HepG2 (cell line): ENCODE data around the gene SLC22A7. TPM values are rescaled to one million over a fixed set of nuclear protein-coding genes. Genes with fewer than 3 reads are reported as not detected.
A peak's percentile ranks its signal among the peaks of the same experiment; 100 is the strongest.

Experiments used
- ASH2L ChIP-seq: fragments of 300-600, 200-600 bp; sonication (generic); IDR thresholded peaks from 2 replicates; pipeline ENCODE4 v1.7.0; 2017; ENCODE audit warnings: low read depth, mild to moderate bottlenecking, moderate library complexity, mixed read lengths, low read length; ENCODE audit not compliant: insufficient read length
- DR1 ChIP-seq: sonication (generic); formaldehyde crosslinking; IDR thresholded peaks from 2 replicates; pipeline ENCODE4 v1.8.0; 2021; ENCODE audit warnings: mild to moderate bottlenecking, missing genetic modification reagents, inconsistent platforms
- FOXP1 ChIP-seq, 2 experiments: fragments of 450-650 bp in 1 of 2; IDR thresholded peaks; 2 replicates each; pipeline ENCODE4 v1.6.1; 2017 to 2018; ENCODE audit warnings: antibody characterized with exemption in 1 of 2
- HIVEP1 ChIP-seq: sonication (generic); formaldehyde crosslinking; IDR thresholded peaks from 2 replicates; pipeline ENCODE4 v1.4.0; 2020; ENCODE audit warnings: mild to moderate bottlenecking, missing genetic modification reagents
- HNRNPUL1 ChIP-seq: fragments of 200-400 bp; formaldehyde crosslinking; IDR thresholded peaks from 2 replicates; pipeline ENCODE4 v1.6.1; 2017; ENCODE audit warnings: low read depth, mild to moderate bottlenecking, low read length, moderate library complexity
- RAD21 ChIP-seq: fragments of 450-650 bp; formaldehyde crosslinking; IDR thresholded peaks from 2 replicates; pipeline ENCODE4 v1.5.0; 2020; ENCODE audit warnings: mild to moderate bottlenecking
- RFX5 ChIP-seq: IDR thresholded peaks from 2 replicates; pipeline ENCODE4 v1.6.1; 2011; ENCODE audit warnings: low read depth, low read length, improper control_type of control experiment
- RORA ChIP-seq: sonication (generic); formaldehyde crosslinking; IDR thresholded peaks from 2 replicates; pipeline ENCODE4 v1.5.0; 2020; ENCODE audit warnings: mild to moderate bottlenecking, missing genetic modification reagents, moderate library complexity
- SMARCC2 ChIP-seq: fragments of 450-650 bp; IDR thresholded peaks from 2 replicates; pipeline ENCODE4 v1.6.1; 2017; ENCODE audit warnings: antibody characterized with exemption, mild to moderate bottlenecking
- SOX6 ChIP-seq, 2 experiments: fragments of 450-650 bp in 1 of 2; sonication (generic) in 1 of 2; formaldehyde crosslinking in 1 of 2; IDR thresholded peaks; 2 replicates each; pipeline versions ENCODE4 v1.4.0 to v1.6.1; 2017 to 2020; ENCODE audit warnings: antibody characterized with exemption in 1 of 2, mild to moderate bottlenecking in 1 of 2, missing genetic modification reagents in 1 of 2
- SSRP1 ChIP-seq: IDR thresholded peaks from 2 replicates; pipeline ENCODE4 v1.6.1; 2016; ENCODE audit warnings: control low read depth
- TCF12 ChIP-seq, 2 experiments: fragments of 450-650 bp in 1 of 2; sonication (generic) in 1 of 2; formaldehyde crosslinking in 1 of 2; IDR thresholded peaks; 2 replicates each; pipeline versions ENCODE4 v1.6.1 to v1.8.0; 2017 to 2022; ENCODE audit warnings: antibody characterized with exemption in 1 of 2, mild to moderate bottlenecking in 1 of 2, missing genetic modification reagents in 1 of 2, moderate library complexity in 1 of 2
- U2AF1 ChIP-seq: fragments of 200-400 bp; formaldehyde crosslinking; optimal IDR thresholded peaks from 2 replicates; pipeline ENCODE3; 2017; ENCODE audit warnings: mild to moderate bottlenecking, low read depth, low read length
- ZBTB8A ChIP-seq: sonication (generic); formaldehyde crosslinking; IDR thresholded peaks from 2 replicates; pipeline ENCODE4 v1.4.0; 2020; ENCODE audit warnings: mild to moderate bottlenecking, low read depth, missing genetic modification reagents, borderline replicate concordance
- ZNF292 ChIP-seq: sonication (generic); formaldehyde crosslinking; IDR thresholded peaks from 2 replicates; pipeline ENCODE4 v1.8.1; 2022; ENCODE audit warnings: mild to moderate bottlenecking, low read depth, missing genetic modification reagents, borderline replicate concordance
- ZNF44 ChIP-seq: sonication (generic); formaldehyde crosslinking; IDR thresholded peaks from 2 replicates; pipeline ENCODE4 v1.5.1; 2020; ENCODE audit warnings: mild to moderate bottlenecking, missing genetic modification reagents
- ZNF720 ChIP-seq: sonication (generic); formaldehyde crosslinking; IDR thresholded peaks from 2 replicates; pipeline ENCODE4 v1.4.0; 2020; ENCODE audit warnings: missing genetic modification reagents
- ZSCAN29 ChIP-seq: sonication (generic); formaldehyde crosslinking; conservative IDR thresholded peaks from 2 replicates; pipeline ENCODE4 v1.4.0; 2020; ENCODE audit warnings: mild to moderate bottlenecking, missing genetic modification reagents
- polyA plus RNA-seq, 8 experiments: library from polyadenylated mRNA; depleted of rRNA in 3 of 8; stranded (reverse) in 7 of 8; unstranded in 1 of 8; fragments of >200 nt; fragmentation: Illumina TruSeq in 4 of 8; extraction: Trizol in 4 of 8; gene quantifications; 2 replicates each; pipeline versions ENCODE4 v1.2.1 to v1.2.3, GENCODE V29; 2011 to 2016; ENCODE audit warnings: low read depth in 4 of 8, missing spikeins in 1 of 8, mixed read lengths in 1 of 8; ENCODE audit not compliant: insufficient read depth in 1 of 8
- total RNA-seq, 5 experiments: library from RNA; depleted of rRNA; stranded (reverse); fragments of >200 nt; fragmentation: Illumina TruSeq; extraction: Trizol; gene quantifications; 2 replicates each; pipeline ENCODE4 v1.2.3, GENCODE V29; 2016; ENCODE audit warnings: low read depth in 1 of 5
- TF ChIP-seq, protein P1 (sequence below): sonication (generic); formaldehyde crosslinking; IDR thresholded peaks from 2 replicates; pipeline ENCODE4 v1.5.0; 2020; ENCODE audit warnings: missing genetic modification reagents, mild to moderate bottlenecking, borderline replicate concordance
- TF ChIP-seq, protein P2 (sequence below): sonication (generic); formaldehyde crosslinking; IDR thresholded peaks from 2 replicates; pipeline ENCODE4 v1.4.0; 2020; ENCODE audit warnings: missing genetic modification reagents; ENCODE audit errors: not compliant biosample characterization
- TF ChIP-seq, protein P3 (sequence below): sonication (generic); formaldehyde crosslinking; IDR thresholded peaks from 2 replicates; pipeline ENCODE4 v1.4.0; 2020; ENCODE audit warnings: low read depth, mild to moderate bottlenecking, missing genetic modification reagents
- TF ChIP-seq, protein P4 (sequence below): sonication (generic); formaldehyde crosslinking; IDR thresholded peaks from 2 replicates; pipeline ENCODE4 v1.9.0; 2021; ENCODE audit warnings: missing genetic modification reagents, borderline replicate concordance

SLC22A7 gene
- total and polyA plus RNA-seq, 2 of the 13 experiments (the other 11 are each of a cell fraction or from before 2014, with no cell fraction given), result 5.3 to 22.6 TPM

DNA sequence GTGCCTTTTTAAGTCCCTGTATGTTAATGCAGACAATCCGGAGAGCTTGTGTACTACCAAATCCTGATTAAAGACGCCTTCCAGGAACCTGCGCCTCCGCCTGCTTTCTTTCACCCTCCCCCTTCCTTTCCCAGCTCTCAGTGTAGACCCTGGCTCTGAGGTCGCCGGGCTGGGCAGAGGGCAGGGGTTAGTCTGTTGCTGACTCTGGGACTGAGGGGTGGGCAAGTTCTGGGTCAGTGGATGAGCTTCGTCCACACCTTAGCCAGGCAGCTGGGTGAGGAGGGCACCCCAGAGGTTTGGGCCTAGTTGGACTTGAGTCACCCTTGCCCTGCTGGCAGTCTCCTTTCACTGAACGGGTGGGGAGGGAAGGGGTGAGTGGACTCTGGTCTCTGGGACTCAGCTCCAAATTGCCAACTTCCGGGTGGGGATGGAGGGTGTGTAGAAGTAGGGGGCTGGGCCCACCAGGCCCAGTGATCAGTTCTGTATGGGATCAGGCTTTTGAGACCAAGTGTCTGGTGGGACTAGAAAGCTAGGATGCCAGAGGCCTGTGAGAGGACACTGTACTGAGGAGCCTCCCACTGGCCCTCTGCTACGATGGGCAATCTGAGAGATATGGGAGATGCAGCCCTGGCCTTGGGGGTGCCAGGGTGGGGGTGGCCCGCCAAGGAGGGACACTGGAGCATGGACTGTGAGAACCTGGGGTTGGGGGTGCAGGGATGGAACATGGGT, 21.3 kb upstream of the SLC22A7 start (continued):
- TF ChIP-seq ZBTB8A (CRISPR knock-in tag) (no peak), ZNF44 (CRISPR knock-in tag) (no peak), SOX6 (IDR thresholded peaks at IDR 0.05) (no peak), SOX6 (CRISPR knock-in tag; IDR thresholded peaks at IDR 0.05) (peak; percentile 65), FOXP1 (IDR thresholded peaks at IDR 0.05) (no peak), FOXP1 (CRISPR knock-in tag; IDR thresholded peaks at IDR 0.05) (peak; percentile 39; the same call in 1 of the 2 replicates), ASH2L (peak; percentile 28), U2AF1 (peak; percentile 59), ZNF292 (no peak), HNRNPUL1 (no peak), ZNF720 (CRISPR knock-in tag) (no peak), ZSCAN29 (peak; percentile 76; the same call in 1 of the 2 replicates), RFX5 (no peak), SSRP1 (CRISPR knock-in tag) (no peak), TCF12 (IDR thresholded peaks at IDR 0.05) (no peak), TCF12 (CRISPR knock-in tag; IDR thresholded peaks at IDR 0.05) (no peak), DR1 (0 out of 2 replicates have a peak, but pooled peaks have one; percentile 18), RORA (no peak), SMARCC2 (no peak), HIVEP1 (CRISPR knock-in tag) (peak; percentile 65), RAD21 (CRISPR knock-in tag) (no peak; the same call in none of the 2 replicates)
- TF ChIP-seq, protein P1, sequence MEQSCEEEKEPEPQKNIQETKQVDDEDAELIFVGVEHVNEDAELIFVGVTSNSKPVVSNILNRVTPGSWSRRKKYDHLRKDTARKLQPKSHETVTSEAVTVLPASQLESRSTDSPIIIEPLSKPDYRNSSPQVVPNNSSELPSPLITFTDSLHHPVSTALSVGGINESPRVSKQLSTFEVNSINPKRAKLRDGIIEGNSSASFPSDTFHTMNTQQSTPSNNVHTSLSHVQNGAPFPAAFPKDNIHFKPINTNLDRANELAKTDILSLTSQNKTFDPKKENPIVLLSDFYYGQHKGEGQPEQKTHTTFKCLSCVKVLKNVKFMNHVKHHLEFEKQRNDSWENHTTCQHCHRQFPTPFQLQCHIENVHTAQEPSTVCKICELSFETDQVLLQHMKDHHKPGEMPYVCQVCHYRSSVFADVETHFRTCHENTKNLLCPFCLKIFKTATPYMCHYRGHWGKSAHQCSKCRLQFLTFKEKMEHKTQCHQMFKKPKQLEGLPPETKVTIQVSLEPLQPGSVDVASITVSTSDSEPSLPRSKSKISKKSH (CRISPR knock-in tag), result no peak; the same call in 1 of the 2 replicates
- TF ChIP-seq, protein P2, sequence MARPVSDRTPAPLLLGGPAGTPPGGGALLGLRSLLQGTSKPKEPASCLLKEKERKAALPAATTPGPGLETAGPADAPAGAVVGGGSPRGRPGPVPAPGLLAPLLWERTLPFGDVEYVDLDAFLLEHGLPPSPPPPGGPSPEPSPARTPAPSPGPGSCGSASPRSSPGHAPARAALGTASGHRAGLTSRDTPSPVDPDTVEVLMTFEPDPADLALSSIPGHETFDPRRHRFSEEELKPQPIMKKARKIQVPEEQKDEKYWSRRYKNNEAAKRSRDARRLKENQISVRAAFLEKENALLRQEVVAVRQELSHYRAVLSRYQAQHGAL (CRISPR knock-in tag), result no peak
- TF ChIP-seq, protein P3, sequence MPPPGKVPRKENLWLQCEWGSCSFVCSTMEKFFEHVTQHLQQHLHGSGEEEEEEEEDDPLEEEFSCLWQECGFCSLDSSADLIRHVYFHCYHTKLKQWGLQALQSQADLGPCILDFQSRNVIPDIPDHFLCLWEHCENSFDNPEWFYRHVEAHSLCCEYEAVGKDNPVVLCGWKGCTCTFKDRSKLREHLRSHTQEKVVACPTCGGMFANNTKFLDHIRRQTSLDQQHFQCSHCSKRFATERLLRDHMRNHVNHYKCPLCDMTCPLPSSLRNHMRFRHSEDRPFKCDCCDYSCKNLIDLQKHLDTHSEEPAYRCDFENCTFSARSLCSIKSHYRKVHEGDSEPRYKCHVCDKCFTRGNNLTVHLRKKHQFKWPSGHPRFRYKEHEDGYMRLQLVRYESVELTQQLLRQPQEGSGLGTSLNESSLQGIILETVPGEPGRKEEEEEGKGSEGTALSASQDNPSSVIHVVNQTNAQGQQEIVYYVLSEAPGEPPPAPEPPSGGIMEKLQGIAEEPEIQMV (CRISPR knock-in tag), result peak; percentile 58; the same call in 1 of the 2 replicates
- TF ChIP-seq, protein P4, sequence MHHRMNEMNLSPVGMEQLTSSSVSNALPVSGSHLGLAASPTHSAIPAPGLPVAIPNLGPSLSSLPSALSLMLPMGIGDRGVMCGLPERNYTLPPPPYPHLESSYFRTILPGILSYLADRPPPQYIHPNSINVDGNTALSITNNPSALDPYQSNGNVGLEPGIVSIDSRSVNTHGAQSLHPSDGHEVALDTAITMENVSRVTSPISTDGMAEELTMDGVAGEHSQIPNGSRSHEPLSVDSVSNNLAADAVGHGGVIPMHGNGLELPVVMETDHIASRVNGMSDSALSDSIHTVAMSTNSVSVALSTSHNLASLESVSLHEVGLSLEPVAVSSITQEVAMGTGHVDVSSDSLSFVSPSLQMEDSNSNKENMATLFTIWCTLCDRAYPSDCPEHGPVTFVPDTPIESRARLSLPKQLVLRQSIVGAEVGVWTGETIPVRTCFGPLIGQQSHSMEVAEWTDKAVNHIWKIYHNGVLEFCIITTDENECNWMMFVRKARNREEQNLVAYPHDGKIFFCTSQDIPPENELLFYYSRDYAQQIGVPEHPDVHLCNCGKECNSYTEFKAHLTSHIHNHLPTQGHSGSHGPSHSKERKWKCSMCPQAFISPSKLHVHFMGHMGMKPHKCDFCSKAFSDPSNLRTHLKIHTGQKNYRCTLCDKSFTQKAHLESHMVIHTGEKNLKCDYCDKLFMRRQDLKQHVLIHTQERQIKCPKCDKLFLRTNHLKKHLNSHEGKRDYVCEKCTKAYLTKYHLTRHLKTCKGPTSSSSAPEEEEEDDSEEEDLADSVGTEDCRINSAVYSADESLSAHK (CRISPR knock-in tag), result no peak
